ENCODE data around the gene GAS2L2. TPM values are rescaled to one million over a fixed set of nuclear protein-coding genes. Genes with fewer than 3 reads are reported as not detected.
A peak's percentile ranks its signal among the peaks of the same experiment; 100 is the strongest.

The GAS2L2 gene
- total RNA-seq, 1 donor from 2014 or later, result not detected

GRCh38 chr17:35740997-35741931 lies 11.8 kb downstream of the GAS2L2 start:
- Mint-ChIP-seq H3K9me3 (ENCODE audit: low read depth) (no peaks in the 10 kb centered on the region), H3K27ac (ENCODE audit: unreplicated experiment) (no peak overlapping the region), H3K4me3 (ENCODE audit: unreplicated experiment) (no peak overlapping the region), H3K4me1 (ENCODE audit: low read depth) (peaks cover 6% of the 10 kb centered on the region), H3K27me3 (ENCODE audit: low read depth) (peaks cover 27% of the 10 kb centered on the region), H3K36me3 (ENCODE audit: low read depth) (peaks cover 2% of the 10 kb centered on the region)
- DNase-seq (ENCODE audit: low spot score), result no peak
- peak; percentile 21 for TF ChIP-seq CTCF (IDR thresholded peaks at IDR 0.05)

- Mint-ChIP-seq H3K27ac (ENCODE audit: unreplicated experiment) (no peak overlapping the region), H3K4me3 (ENCODE audit: unreplicated experiment) (no peak overlapping the region), H3K27me3 (ENCODE audit: low read depth) (peaks cover 27% of the 10 kb centered on the region), H3K4me1 (ENCODE audit: low read depth) (peaks cover 6% of the 10 kb centered on the region), H3K36me3 (ENCODE audit: low read depth) (peaks cover 2% of the 10 kb centered on the region), H3K9me3 (ENCODE audit: low read depth) (no peaks in the 10 kb centered on the region)
- DNase-seq (ENCODE audit: low spot score), result no peak
- TF ChIP-seq CTCF (IDR thresholded peaks at IDR 0.05), result no peak
Measured at GRCh38 chr17:35740216-35740615, 12.8 kb downstream of the GAS2L2 start.

GRCh38 chr17:35738519-35739133 lies 14.4 kb downstream of the GAS2L2 start:
- DNase-seq (ENCODE audit: low spot score), result no peak
- no peak for TF ChIP-seq CTCF (IDR thresholded peaks at IDR 0.05)
- Mint-ChIP-seq H3K27ac (ENCODE audit: unreplicated experiment) (no peak overlapping the region), H3K4me3 (ENCODE audit: unreplicated experiment) (no peak overlapping the region), H3K4me1 (ENCODE audit: low read depth) (peaks cover 6% of the 10 kb centered on the region), H3K27me3 (ENCODE audit: low read depth) (peaks cover 26% of the 10 kb centered on the region), H3K9me3 (ENCODE audit: low read depth) (no peaks in the 10 kb centered on the region), H3K36me3 (ENCODE audit: low read depth) (peaks cover 2% of the 10 kb centered on the region)

- no peak for DNase-seq (ENCODE audit: low spot score)
- H3K4me1 Mint-ChIP-seq (ENCODE audit: low read depth), result peaks cover 14% of the 10 kb centered on the region
- no peak overlapping the region for H3K27ac Mint-ChIP-seq (ENCODE audit: unreplicated experiment)
- H3K4me3 Mint-ChIP-seq (ENCODE audit: unreplicated experiment), result no peak overlapping the region
- peaks cover 2% of the 10 kb centered on the region for H3K36me3 Mint-ChIP-seq (ENCODE audit: low read depth)
- no peaks in the 10 kb centered on the region for H3K9me3 Mint-ChIP-seq (ENCODE audit: low read depth)
- H3K27me3 Mint-ChIP-seq (ENCODE audit: low read depth), result peaks cover 14% of the 10 kb centered on the region
- no peak for TF ChIP-seq CTCF (IDR thresholded peaks at IDR 0.05)
Measured at GRCh38 chr17:35736236-35736635, 16.8 kb downstream of the GAS2L2 start.

GRCh38 chr17:35735036-35735805 lies 17.8 kb downstream of the GAS2L2 start:
- H3K36me3 Mint-ChIP-seq (ENCODE audit: low read depth), result peaks cover 2% of the 10 kb centered on the region
- H3K4me1 Mint-ChIP-seq (ENCODE audit: low read depth), result peaks cover 20% of the 10 kb centered on the region

More at GRCh38 chr17:35735036-35735805, 17.8 kb downstream of the GAS2L2 start:
- no peak for TF ChIP-seq CTCF (IDR thresholded peaks at IDR 0.05)
- Mint-ChIP-seq H3K9me3 (ENCODE audit: low read depth) (no peaks in the 10 kb centered on the region), H3K4me3 (ENCODE audit: unreplicated experiment) (no peak overlapping the region), H3K27ac (ENCODE audit: unreplicated experiment) (no peak overlapping the region), H3K27me3 (ENCODE audit: low read depth) (peaks cover 9% of the 10 kb centered on the region)
- no peak for DNase-seq (ENCODE audit: low spot score)

All from chondrocyte (in vitro differentiated cells).